HCT116 (cell line): ENCODE results near the gene PYCR2. TPM values are rescaled to one million over a fixed set of nuclear protein-coding genes. Genes with fewer than 3 reads are reported as not detected.
A peak's percentile ranks its signal among the peaks of the same experiment; 100 is the strongest.

Source experiments
- ATAC-seq: fragments of 200-7000 bp; cut with Tn5 transposase; 2 replicates; pipeline ENCODE4 v1.9.1; 2020; ENCODE audit warnings: mild to moderate bottlenecking, moderate library complexity
- BruUV-seq: library from RNA; stranded (reverse); fragments of 400-500 nt; replicated peaks from 2 replicates; lab custom pipeline; 2021; lab: Mats Ljungman, UMichigan
- CTCF ChIA-PET: fragments of 300-600 bp; sonication (Branson Sonifier 250); formaldehyde crosslinking; loops from one replicate; lab custom pipeline; 2021; ENCODE audit warnings: antibody characterized with exemption; lab: Charles Lee
- POLR2A ChIA-PET: fragments of 300-600, 350-600 bp; sonication (Branson Sonifier 250); formaldehyde crosslinking; loops from one replicate; lab custom pipeline; 2021; ENCODE audit warnings: antibody characterized with exemption; lab: Charles Lee
- RAD21 ChIA-PET, 2 experiments: fragments of 300-600 bp; sonication (Branson Sonifier 250); formaldehyde crosslinking; loops; one replicate each; lab custom pipeline; 2023; ENCODE audit warnings: low total read pairs in 2 of 2; ENCODE audit not compliant: uncharacterized antibody in 2 of 2, unreplicated experiment in 2 of 2, low non-redundant PET in 1 of 2; lab: Charles Lee
- DNase-seq: peaks from one replicate; pipeline ENCODE4 v3.0.0-alpha.2; 2010; ENCODE audit warnings: low read depth, low spot score
- H2AFZ ChIP-seq: fragments of 200-600 bp; shearing (Covaris generic), sonication (generic); 2 replicates; pipeline ENCODE4 v1.6.1; 2017; ENCODE audit warnings: low read depth, mixed run types, mixed read lengths, antibody characterized with exemption, low read length; ENCODE audit not compliant: poor library complexity, severe bottlenecking
- H3K27ac ChIP-seq: 2 replicates; pipeline ENCODE4 v1.5.1; 2012; ENCODE audit warnings: low read depth, low read length
- H3K27me3 ChIP-seq: fragments of 200-600 bp; sonication (generic); 2 replicates; pipeline ENCODE4 v1.6.1; 2016; ENCODE audit warnings: mixed run types, low read length, mixed read lengths; ENCODE audit not compliant: insufficient read depth
- H3K36me3 ChIP-seq, 2 experiments: fragments of 200-500 bp in 1 of 2; fragments of 200-600 bp in 1 of 2; sonication (Bioruptor generic) in 1 of 2; sonication (generic) in 1 of 2; 2 replicates each; pipeline versions ENCODE4 v1.5.1 to v1.6.1; 2014 to 2016; ENCODE audit warnings: low read length in 2 of 2, inconsistent platforms in 1 of 2, mixed read lengths in 1 of 2, mixed run types in 1 of 2; ENCODE audit not compliant: insufficient read depth in 2 of 2, control insufficient read depth in 1 of 2
- H3K4me1 ChIP-seq, 2 experiments: fragments of 200-600 bp in 1 of 2; sonication (generic) in 1 of 2; 2 replicates each; pipeline versions ENCODE4 v1.5.1 to v1.6.1; 2012 to 2017; ENCODE audit warnings: low read length in 2 of 2, inconsistent platforms in 1 of 2, mild to moderate bottlenecking in 1 of 2, mixed read lengths in 1 of 2, mixed run types in 1 of 2, moderate library complexity in 1 of 2; ENCODE audit not compliant: insufficient read depth in 2 of 2, control insufficient read depth in 1 of 2
- H3K4me2 ChIP-seq: fragments of 200-600 bp; sonication (generic); 2 replicates; pipeline ENCODE4 v1.6.1; 2017; ENCODE audit warnings: mixed run types, low read length, mixed read lengths
- H3K4me3 ChIP-seq, 2 experiments: fragments of 200-600 bp in 1 of 2; sonication (generic) in 1 of 2; replicated peaks in 1 of 2; 2 replicates each; pipeline ENCODE4 v1.5.1; 2011 to 2016; ENCODE audit warnings: low read length in 2 of 2, control low read depth in 1 of 2, low read depth in 1 of 2, mild to moderate bottlenecking in 1 of 2, mixed read lengths in 1 of 2, mixed run types in 1 of 2
- H3K79me2 ChIP-seq: fragments of 200-600 bp; sonication (generic); 2 replicates; pipeline ENCODE4 v1.6.1; 2017; ENCODE audit warnings: mild to moderate bottlenecking, mixed run types, low read length, moderate library complexity, mixed read lengths; ENCODE audit not compliant: insufficient read depth
- H3K9ac ChIP-seq: fragments of 200-600 bp; sonication (generic); 2 replicates; pipeline ENCODE4 v1.6.1; 2016; ENCODE audit warnings: low read length, mixed read lengths
- H3K9me2 ChIP-seq: fragments of 200-600 bp; sonication (generic), shearing (Covaris generic); 2 replicates; pipeline ENCODE4 v1.6.1; 2017; ENCODE audit warnings: mixed run types, mild to moderate bottlenecking, moderate library complexity; ENCODE audit not compliant: insufficient read depth
- H3K9me3 ChIP-seq, 2 experiments: fragments of 200-500 bp in 1 of 2; fragments of 200-600 bp in 1 of 2; sonication (Bioruptor generic) in 1 of 2; sonication (generic) in 1 of 2; 2 replicates each; pipeline ENCODE4 v1.6.1; 2014 to 2017; ENCODE audit warnings: low read length in 2 of 2, mixed read lengths in 2 of 2, inconsistent platforms in 1 of 2, low read depth in 1 of 2, mild to moderate bottlenecking in 1 of 2, mixed run types in 1 of 2, moderate library complexity in 1 of 2; ENCODE audit not compliant: control insufficient read depth in 1 of 2, insufficient read depth in 1 of 2
- H4K20me1 ChIP-seq: fragments of 200-600 bp; sonication (generic), shearing (Covaris generic); 2 replicates; pipeline ENCODE4 v1.6.1; 2017; ENCODE audit warnings: mixed run types, mild to moderate bottlenecking, moderate library complexity; ENCODE audit not compliant: insufficient read depth
- intact Hi-C: fragments of 100-400 bp; cut with micrococcal nuclease; formaldehyde crosslinking; loops from 2 replicates; pipeline ENCODE4 v1.10.0; 2022
- total RNA-seq: library from RNA; stranded (reverse); gene quantifications from one replicate; pipeline ENCODE4 v1.2.1, GENCODE V29; 2021; ENCODE audit not compliant: unreplicated experiment
- TF ChIP-seq, protein P1 (sequence below): IDR thresholded peaks from 2 replicates; pipeline ENCODE4 v1.6.1; 2011; ENCODE audit warnings: mild to moderate bottlenecking, low read length, moderate library complexity; ENCODE audit not compliant: insufficient replicate concordance; ENCODE audit errors: extremely low read depth
- TF ChIP-seq, protein P2 (sequence below), 3 experiments: fragments of 200-600 bp in 1 of 3; sonication (generic) in 1 of 3; IDR thresholded peaks in 2 of 3; conservative IDR thresholded peaks in 1 of 3; 2 replicates each; pipeline ENCODE4 v1.5.1; 2012 to 2017; ENCODE audit warnings: low read depth in 2 of 3, low read length in 2 of 3, antibody characterized with exemption in 1 of 3, borderline replicate concordance in 1 of 3, control low read depth in 1 of 3, mild to moderate bottlenecking in 1 of 3, mixed read lengths in 1 of 3, mixed run types in 1 of 3, moderate library complexity in 1 of 3; ENCODE audit not compliant: insufficient read depth in 1 of 3

The PYCR2 gene
- total RNA-seq, 1 experiment from 2014 or later, result 107 TPM

DNA sequence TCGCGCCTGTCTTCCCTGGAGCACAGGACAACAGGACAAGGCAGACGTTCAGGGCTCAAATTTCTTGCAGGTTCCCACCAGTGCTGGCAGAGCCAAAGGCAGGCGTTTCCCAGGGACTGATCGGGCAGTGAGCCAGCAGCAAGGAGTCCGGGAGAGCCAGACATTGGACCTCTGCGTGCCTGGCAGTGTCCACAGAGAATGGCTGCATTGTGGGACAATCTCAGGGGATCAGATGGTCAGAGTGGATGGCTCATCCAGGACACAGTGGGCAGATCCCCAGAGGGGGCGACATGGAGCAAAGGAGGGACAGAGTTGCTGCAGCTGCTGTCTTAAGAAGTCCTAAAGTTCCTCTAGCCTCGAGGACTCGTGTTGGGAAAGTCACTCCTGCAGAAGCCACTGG is 46.5 kb downstream of the PYCR2 start:
- Histone ChIP-seq H2AFZ (no peak overlapping the region), H3K4me1 (peaks cover 52 to 77% of the 10 kb centered on the region in 2 experiments), H3K9me3 (no peaks in the 10 kb centered on the region), H3K4me2 (0 out of 2 replicates have a peak overlapping the region, but pooled peaks have one; percentile 12), H3K79me2 (no peaks in the 10 kb centered on the region)
- CTCF ChIA-PET, result interaction anchor here (1.8 kb wide), 1 partner anchor 34 kb away, joined by 5 read pairs; no protein-coding TSS in a partner anchor
- intact Hi-C loops, result no loop called here
- POLR2A ChIA-PET, result no interaction called here
- TF ChIP-seq, protein P1, sequence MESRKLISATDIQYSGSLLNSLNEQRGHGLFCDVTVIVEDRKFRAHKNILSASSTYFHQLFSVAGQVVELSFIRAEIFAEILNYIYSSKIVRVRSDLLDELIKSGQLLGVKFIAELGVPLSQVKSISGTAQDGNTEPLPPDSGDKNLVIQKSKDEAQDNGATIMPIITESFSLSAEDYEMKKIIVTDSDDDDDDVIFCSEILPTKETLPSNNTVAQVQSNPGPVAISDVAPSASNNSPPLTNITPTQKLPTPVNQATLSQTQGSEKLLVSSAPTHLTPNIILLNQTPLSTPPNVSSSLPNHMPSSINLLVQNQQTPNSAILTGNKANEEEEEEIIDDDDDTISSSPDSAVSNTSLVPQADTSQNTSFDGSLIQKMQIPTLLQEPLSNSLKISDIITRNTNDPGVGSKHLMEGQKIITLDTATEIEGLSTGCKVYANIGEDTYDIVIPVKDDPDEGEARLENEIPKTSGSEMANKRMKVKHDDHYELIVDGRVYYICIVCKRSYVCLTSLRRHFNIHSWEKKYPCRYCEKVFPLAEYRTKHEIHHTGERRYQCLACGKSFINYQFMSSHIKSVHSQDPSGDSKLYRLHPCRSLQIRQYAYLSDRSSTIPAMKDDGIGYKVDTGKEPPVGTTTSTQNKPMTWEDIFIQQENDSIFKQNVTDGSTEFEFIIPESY, result no peak
- TF ChIP-seq, protein P2, sequence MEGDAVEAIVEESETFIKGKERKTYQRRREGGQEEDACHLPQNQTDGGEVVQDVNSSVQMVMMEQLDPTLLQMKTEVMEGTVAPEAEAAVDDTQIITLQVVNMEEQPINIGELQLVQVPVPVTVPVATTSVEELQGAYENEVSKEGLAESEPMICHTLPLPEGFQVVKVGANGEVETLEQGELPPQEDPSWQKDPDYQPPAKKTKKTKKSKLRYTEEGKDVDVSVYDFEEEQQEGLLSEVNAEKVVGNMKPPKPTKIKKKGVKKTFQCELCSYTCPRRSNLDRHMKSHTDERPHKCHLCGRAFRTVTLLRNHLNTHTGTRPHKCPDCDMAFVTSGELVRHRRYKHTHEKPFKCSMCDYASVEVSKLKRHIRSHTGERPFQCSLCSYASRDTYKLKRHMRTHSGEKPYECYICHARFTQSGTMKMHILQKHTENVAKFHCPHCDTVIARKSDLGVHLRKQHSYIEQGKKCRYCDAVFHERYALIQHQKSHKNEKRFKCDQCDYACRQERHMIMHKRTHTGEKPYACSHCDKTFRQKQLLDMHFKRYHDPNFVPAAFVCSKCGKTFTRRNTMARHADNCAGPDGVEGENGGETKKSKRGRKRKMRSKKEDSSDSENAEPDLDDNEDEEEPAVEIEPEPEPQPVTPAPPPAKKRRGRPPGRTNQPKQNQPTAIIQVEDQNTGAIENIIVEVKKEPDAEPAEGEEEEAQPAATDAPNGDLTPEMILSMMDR (IDR thresholded peaks at IDR 0.05 in 2 of 3, conservative IDR thresholded peaks at IDR 0.05 in 1 of 3; ENCODE audit: borderline replicate concordance in 1 of 3, insufficient read depth in 1 of 3, low read depth in 2 of 3, low read length in 2 of 3), result peak in 2 of 3 experiments; percentile 63 to 81; a peak in 4 of 6 replicates
- TF ChIP-seq, all 23 proteins: peak for 1
- Histone ChIP-seq H3K27ac (no peak overlapping the region; the same call in 1 of the 2 replicates), H3K9ac (no peak overlapping the region), H3K9me2 (no peaks in the 10 kb centered on the region), H3K36me3 (peaks cover 0 to 12% of the 10 kb centered on the region in 2 experiments; a peak in 2 of 4 replicates), H4K20me1 (no peaks in the 10 kb centered on the region), H3K27me3 (no peaks in the 10 kb centered on the region), H3K4me3 (no peak overlapping the region)
- DNase-seq (no peak), ATAC-seq (peak; percentile 28)
- RAD21 ChIA-PET, result no interaction called here
- no TSS peak for BruUV-seq
